ENCODE results near the gene GRIK4. TPM values are rescaled to one million over a fixed set of nuclear protein-coding genes. Genes with fewer than 3 reads are reported as not detected.
A peak's percentile ranks its signal among the peaks of the same experiment; 100 is the strongest.

GRIK4 gene
- total and polyA plus RNA-seq, 2 of the 4 experiments (the other 2 are of a cell fraction): 0.18 to 0.38 TPM

DNA sequence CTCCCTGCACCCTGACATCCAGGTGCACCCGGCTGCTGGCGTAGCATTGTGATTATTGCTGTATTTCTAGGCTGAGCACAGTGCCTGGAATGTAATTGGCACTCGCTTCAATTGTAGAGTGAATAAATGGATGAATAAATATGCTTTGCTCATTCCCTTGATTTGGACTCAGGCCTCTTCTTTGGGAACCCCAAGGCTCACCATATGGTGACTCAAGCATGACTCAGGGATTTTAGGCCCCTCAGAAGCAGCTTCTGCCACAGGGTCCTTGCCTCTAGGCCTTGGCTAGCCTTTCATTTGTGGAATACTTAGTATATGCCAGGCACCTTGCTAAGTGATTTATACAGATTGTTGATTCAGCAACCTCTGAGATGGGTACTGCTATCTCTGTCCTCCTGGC, 78.9 kb downstream of the GRIK4 start:
- Histone ChIP-seq H3K79me1 (ENCODE audit: low read depth in 1 of 2, low read length in 2 of 2) (no peaks in the 10 kb centered on the region), H4K91ac (ENCODE audit: insufficient read depth, low read depth, low read length) (no peak overlapping the region), H3K27me3 (ENCODE audit: control insufficient read depth, insufficient read depth, low read length) (peaks cover 8% of the 10 kb centered on the region; the same call in 1 of the 2 replicates), H4K5ac (ENCODE audit: low read depth, low read length) (no peak overlapping the region), H2AFZ (replicated peaks; ENCODE audit: low read length, poor library complexity) (no peak overlapping the region), H2BK20ac (ENCODE audit: low read depth, low read length) (no peak overlapping the region), H3K4me2 (ENCODE audit: low read depth, low read length) (no peak overlapping the region), H3K23ac (ENCODE audit: low read depth, low read length) (no peak overlapping the region), H3K9me1 (ENCODE audit: insufficient read depth, low read length) (no peaks in the 10 kb centered on the region), H2AK9ac (replicated peaks; ENCODE audit: low read depth, low read length, poor library complexity) (no peak overlapping the region), H3K4ac (ENCODE audit: low read depth, low read length) (no peak overlapping the region), H4K8ac (ENCODE audit: low read depth in 2 of 2, low read length in 2 of 2) (no peak overlapping the region), H3K36me3 (ENCODE audit: control insufficient read depth, insufficient read depth, low read length) (no peaks in the 10 kb centered on the region), H3K56ac (ENCODE audit: extremely low read depth, insufficient read depth, low read length) (no peak overlapping the region), H4K20me1 (ENCODE audit: insufficient read depth, low read length) (no peaks in the 10 kb centered on the region), H3K18ac (ENCODE audit: low read depth, low read length) (no peak overlapping the region), H3K4me1 (ENCODE audit: control insufficient read depth, insufficient read depth, low read length) (peaks cover 1% of the 10 kb centered on the region; the same call in 1 of the 2 replicates), H3K14ac (replicated peaks; ENCODE audit: low read depth, low read length) (no peak overlapping the region), H3K9me3 (ENCODE audit: control insufficient read depth, insufficient read depth, low read length) (no peaks in the 10 kb centered on the region), H2BK5ac (ENCODE audit: low read depth, low read length, poor library complexity, severe bottlenecking) (no peak overlapping the region), H3K9ac (ENCODE audit: low read depth, low read length) (no peak overlapping the region), H3K4me3 (ENCODE audit: insufficient read depth, low read depth, low read length) (no peak overlapping the region), H2BK15ac (ENCODE audit: low read depth, low read length) (no peak overlapping the region), H2BK120ac (ENCODE audit: low read depth, low read length) (no peak overlapping the region), H3K27ac (ENCODE audit: insufficient read depth, low read length) (no peak overlapping the region), H2AK5ac (ENCODE audit: low read depth, low read length) (no peak overlapping the region)
- ATAC-seq (ENCODE audit: low read depth) (peak; percentile 37), DNase-seq (peak; percentile 33)
- WGBS, 2 experiments (ENCODE audit: extremely low coverage in 2 of 2, insufficient read length in 1 of 2): 67% methylated on average over 1 of the region's 3 CpGs; no CpG with 5 or more reads in 1 of the 2 experiments
- TF ChIP-seq, protein P1, sequence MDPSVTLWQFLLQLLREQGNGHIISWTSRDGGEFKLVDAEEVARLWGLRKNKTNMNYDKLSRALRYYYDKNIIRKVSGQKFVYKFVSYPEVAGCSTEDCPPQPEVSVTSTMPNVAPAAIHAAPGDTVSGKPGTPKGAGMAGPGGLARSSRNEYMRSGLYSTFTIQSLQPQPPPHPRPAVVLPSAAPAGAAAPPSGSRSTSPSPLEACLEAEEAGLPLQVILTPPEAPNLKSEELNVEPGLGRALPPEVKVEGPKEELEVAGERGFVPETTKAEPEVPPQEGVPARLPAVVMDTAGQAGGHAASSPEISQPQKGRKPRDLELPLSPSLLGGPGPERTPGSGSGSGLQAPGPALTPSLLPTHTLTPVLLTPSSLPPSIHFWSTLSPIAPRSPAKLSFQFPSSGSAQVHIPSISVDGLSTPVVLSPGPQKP (IDR thresholded peaks at IDR 0.05; ENCODE audit: borderline replicate concordance, low read depth, low read length): no peak
- TF ChIP-seq NFE2L2 (IDR thresholded peaks at IDR 0.05; ENCODE audit: low read depth, low read length): peak; percentile 86
- BruUV-seq (replicated peaks): no TSS peak
- ChIA-PET CTCF (no interaction called here), POLR2A (ENCODE audit: unreplicated experiment) (no interaction called here)
- in situ Hi-C loops (cut with MboI; ENCODE audit: low sequenced_read_pairs) (no loop called here), intact Hi-C loops (cut with micrococcal nuclease) (no loop called here), dilution Hi-C loops (cut with HindIII; ENCODE audit: low sequenced_read_pairs, unreplicated experiment) (no loop called here)
